HG03025 (cell line): Measurements from ENCODE around the gene TRIM5.

Source experiments
- ATAC-seq: cut with Tn5 transposase; IDR thresholded peaks from one replicate; pipeline ENCODE4 v1.9.1; 2021; ENCODE audit warnings: mild to moderate bottlenecking, moderate library complexity; ENCODE audit not compliant: unreplicated experiment, low FRiP score

Gene TRIM5

GRCh38 chr11:5631417-5631816, 53.5 kb downstream of the TRIM5 start:
- no peak for ATAC-seq

DNA sequence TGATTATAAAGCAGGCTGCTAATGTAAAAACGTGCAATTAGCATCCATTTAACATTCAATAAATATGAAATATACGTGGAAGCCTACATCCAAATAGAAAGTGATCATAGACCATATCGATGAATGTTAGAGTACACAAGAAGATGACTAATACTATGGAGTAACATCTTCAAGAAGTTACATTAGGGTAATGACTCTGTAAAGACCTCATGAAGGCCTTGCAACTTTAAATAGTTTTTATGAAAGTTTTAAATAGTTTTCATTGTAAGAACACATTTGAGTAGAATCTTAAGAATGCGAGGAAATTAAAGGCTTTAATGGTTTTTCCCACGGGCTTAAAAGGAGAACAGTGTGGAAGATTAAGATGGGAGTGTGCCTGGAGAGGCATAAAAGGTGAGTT, 58.7 kb downstream of the TRIM5 start:
- no peak for ATAC-seq

DNA sequence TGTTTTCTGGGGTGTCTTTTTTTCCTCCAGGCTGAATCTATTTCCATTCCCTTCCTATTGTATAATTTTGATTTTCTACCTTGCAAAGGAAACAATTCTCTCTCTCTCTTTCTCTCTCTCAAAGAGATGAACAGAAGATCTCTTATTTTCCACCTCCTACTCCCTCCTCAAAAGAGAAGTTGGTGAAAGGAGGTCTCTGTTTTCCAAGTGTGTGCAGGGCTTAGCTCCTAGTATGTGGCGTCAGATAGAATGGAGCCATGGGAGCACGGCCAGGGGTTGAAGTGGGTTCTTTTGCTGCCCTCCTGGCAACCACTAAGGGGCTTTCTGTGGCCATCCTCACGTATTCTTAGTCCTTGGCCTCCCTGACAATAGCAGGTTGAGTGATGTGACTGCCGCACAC, 59.6 kb downstream of the TRIM5 start:
- peak; percentile 3 for ATAC-seq

DNA sequence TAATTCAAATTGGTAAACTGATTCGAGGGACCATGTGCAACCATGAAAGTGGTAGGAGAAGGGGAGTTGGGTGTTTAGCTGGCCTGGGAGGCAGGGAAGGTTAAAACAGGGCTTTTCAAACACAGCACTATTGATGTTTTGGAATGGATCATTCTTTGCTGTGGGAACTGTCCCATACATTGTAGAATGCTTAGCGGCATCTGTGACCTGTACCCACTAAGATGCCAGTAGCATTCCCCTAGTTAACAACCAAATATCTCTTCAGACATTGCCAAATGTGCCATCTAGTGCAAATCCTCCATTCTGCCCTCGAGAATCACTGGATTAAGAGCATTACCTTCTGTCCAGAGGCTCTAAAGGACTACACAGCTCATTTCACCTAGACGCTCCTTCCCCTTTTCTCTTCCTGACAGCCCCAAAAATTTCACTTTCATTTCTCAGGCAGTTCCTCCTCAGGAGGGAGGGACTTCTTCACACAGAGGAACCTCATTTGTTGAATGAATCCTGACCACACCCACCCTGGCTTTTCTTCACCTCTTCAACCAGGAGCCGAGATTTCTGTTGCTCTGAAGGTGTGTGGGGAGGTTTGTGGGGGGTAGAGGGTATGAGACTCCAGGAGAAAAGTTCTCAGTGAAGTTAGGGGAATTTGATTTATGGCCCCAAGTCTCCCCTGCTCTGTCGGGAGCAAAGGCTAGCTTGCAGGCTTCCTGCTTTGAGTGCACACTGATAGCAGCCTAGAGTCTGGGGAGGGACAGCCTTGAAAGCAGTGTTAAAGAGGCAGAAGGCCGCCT, 60.2 kb downstream of the TRIM5 start, which contains the start of gene TRIM34:
Gene TRIM34, plus strand, starts transcription at position 513 of the 791 bp plus-strand sequence. CDS start 7,331 bp downstream, outside the sequence.
- peak; percentile 97 for ATAC-seq

- no peak for ATAC-seq
Measured at GRCh38 chr11:5622802-5623201, 62.1 kb downstream of the TRIM5 start.

DNA sequence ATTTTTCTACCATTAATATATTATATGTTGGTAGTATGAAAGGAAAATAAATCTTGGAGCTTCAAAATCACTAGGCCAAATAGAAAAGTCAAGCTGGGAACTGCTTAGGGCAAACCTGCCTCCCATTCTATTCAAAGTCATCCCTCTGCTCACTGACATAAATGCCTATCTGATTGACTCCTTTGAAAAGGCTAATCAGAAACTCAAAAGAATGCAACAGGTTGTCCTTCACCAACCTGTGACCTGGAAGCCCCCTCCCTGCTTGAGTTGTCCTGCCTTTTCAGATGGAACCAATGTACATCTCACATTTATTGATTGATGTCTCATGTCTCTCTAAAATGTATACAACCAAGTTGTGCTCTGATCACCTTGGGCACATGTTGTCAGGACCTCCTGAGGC, 63.3 kb downstream of the TRIM5 start:
- no peak for ATAC-seq

DNA sequence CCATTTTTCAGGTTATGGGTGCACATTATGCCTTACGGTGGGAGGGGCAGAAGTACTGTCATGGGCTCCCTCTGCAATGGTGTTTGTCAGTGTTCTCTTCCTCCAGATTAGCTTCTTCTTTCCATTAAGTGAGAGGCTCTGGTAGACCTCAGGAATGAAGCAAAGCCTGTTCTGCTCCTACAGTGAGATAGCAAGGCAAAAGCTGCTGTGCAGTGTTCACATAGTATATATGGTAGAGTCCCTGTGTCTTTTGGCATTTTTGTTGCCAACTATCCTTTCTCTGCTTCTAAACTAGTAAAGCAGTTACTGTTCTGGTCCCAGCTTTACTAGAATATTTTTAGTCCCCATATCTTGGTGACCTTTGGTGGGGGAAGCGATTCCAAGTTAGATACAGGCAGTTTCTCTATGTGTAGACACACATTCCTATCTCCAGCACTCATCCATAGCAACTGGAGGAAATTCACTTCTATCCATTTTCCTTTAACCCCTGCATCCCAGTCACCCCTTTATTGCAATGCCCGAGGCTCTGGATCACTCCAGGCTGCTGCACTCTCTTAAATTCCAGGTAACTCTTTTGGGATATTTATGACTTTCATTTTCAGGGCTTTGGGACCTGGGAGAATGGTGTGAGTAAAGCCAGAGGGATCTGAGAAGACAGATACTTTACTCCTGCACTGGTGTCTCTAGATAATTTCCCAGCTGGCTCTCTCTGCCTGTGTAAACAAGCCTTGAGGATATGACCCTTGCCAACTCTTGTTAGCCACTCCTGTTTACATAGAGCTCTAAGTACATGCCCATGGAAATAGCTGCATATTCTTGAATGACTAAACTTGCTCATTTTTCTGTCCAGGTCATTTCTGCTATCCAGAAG, 64.0 kb downstream of the TRIM5 start:
- no peak for ATAC-seq

- ATAC-seq = no peak
Measured at GRCh38 chr11:5618807-5619206, 66.1 kb downstream of the TRIM5 start.
